K562 (cell line): Measurements from ENCODE around the gene CRYAB. TPM values are rescaled to one million over a fixed set of nuclear protein-coding genes. Genes with fewer than 3 reads are reported as not detected.
A peak's percentile ranks its signal among the peaks of the same experiment; 100 is the strongest.

Source experiments
- GABPA ChIP-seq: fragments of 200-800 bp; sonication (Bioruptor generic); conservative IDR thresholded peaks from 2 replicates; pipeline ENCODE4 v1.6.1; 2016; ENCODE audit warnings: low read depth, missing genetic modification characterization, missing compliant biosample characterization
- LCOR ChIP-seq: sonication (generic); formaldehyde crosslinking; IDR thresholded peaks from 2 replicates; pipeline ENCODE4 v1.8.0; 2022; ENCODE audit warnings: mild to moderate bottlenecking, missing genetic modification reagents
- PML ChIP-seq: IDR thresholded peaks from 2 replicates; pipeline ENCODE4 v1.6.1; 2012; ENCODE audit warnings: low read length, inconsistent platforms
- POLR2AphosphoS5 ChIP-seq: IDR thresholded peaks from 2 replicates; pipeline ENCODE4 v1.6.1; 2011; ENCODE audit warnings: mild to moderate bottlenecking, low read depth, low read length, moderate library complexity; ENCODE audit not compliant: control insufficient read depth, insufficient read depth
- polyA plus RNA-seq, 8 experiments: library from polyadenylated mRNA; depleted of rRNA in 4 of 8; stranded (reverse) in 5 of 8; unstranded in 3 of 8; fragments of >200 nt; fragmentation: Nextera tagmentation in 2 of 8; fragmentation: Illumina TruSeq in 1 of 8; extraction: Ambion mirVana in 2 of 8; extraction: Trizol in 1 of 8; gene quantifications; 2 replicates each; pipeline versions ENCODE4 v1.2.1 to v1.2.3, GENCODE V29; 2011 to 2014; ENCODE audit warnings: inconsistent platforms in 1 of 8, missing spikeins in 1 of 8
- total RNA-seq, 7 experiments: library from RNA; depleted of rRNA in 6 of 7; stranded (reverse); fragments of >200 nt in 6 of 7; fragmentation: Illumina TruSeq in 2 of 7; extraction: Trizol in 2 of 7; gene quantifications; 2 replicates each; pipeline versions ENCODE4 v1.2.1 to v1.2.3, GENCODE V29; 2011 to 2021; ENCODE audit warnings: low replicate concordance in 1 of 7
- TF ChIP-seq, protein P1 (sequence below): fragments of 200-600 bp; sonication (generic); IDR thresholded peaks from one replicate; pipeline ENCODE4 v1.6.1; 2012; ENCODE audit warnings: mild to moderate bottlenecking, low read depth, low read length, inconsistent platforms
- TF ChIP-seq, protein P2 (sequence below): sonication (generic); formaldehyde crosslinking; IDR thresholded peaks from 2 replicates; pipeline ENCODE4 v1.8.0; 2022; ENCODE audit warnings: mild to moderate bottlenecking, missing genetic modification reagents, borderline replicate concordance
- TF ChIP-seq, protein P3 (sequence below): fragments of 450-650 bp; IDR thresholded peaks from 2 replicates; pipeline ENCODE4 v1.6.1; 2016; ENCODE audit warnings: antibody characterized with exemption
- TF ChIP-seq, protein P4 (sequence below): fragments of 450-650 bp; IDR thresholded peaks from 2 replicates; pipeline ENCODE4 v1.6.1; 2016; ENCODE audit warnings: borderline replicate concordance

Gene CRYAB
- total and polyA plus RNA-seq, 9 of the 15 experiments (the other 6 are each of a cell fraction or from before 2014, with no cell fraction given) = 0.83 to 7.5 (median 3.6) TPM

DNA sequence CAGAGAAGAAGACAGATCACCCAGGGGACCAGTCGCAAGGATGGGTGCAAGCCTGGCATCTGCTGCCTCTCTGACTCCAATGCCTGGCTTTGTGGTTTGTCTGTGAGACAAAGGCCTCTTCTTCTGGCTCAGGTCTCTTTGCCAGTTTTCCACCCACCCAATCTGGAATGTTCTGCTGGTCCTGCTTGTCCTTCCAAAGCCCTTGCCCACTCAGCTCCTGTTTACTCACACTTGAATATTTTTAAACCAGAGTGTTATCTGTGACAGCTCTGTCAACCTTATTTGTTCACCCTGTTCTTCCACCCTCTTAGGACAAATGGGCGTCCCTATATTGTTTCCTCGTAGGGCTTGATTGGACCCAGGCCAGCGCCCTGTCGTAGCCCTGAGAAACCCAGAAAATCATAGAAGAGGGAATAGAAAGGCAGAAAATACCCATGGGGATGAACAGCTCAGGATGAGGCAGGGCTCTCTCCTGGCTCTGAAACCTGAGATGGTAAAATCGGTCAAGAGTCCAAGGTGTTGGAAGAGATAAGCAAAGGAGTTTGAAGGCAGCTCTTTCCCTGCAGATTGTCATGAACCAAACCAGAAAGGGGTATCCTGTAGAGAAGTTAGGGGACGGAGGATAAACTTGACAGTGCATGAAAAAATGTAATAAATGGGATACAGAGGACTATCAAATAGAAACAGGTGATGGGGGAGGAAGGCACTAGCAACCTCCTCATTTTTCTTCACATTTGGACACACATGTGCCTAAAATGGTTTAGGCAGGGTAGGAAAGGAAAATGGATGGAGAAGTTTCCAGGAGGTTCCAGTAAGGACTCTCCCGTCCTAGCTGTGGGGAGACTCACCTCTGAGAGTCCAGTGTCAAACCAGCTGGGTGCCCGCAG is 651 bp downstream of the CRYAB start (continued):
- TF ChIP-seq, protein P1, sequence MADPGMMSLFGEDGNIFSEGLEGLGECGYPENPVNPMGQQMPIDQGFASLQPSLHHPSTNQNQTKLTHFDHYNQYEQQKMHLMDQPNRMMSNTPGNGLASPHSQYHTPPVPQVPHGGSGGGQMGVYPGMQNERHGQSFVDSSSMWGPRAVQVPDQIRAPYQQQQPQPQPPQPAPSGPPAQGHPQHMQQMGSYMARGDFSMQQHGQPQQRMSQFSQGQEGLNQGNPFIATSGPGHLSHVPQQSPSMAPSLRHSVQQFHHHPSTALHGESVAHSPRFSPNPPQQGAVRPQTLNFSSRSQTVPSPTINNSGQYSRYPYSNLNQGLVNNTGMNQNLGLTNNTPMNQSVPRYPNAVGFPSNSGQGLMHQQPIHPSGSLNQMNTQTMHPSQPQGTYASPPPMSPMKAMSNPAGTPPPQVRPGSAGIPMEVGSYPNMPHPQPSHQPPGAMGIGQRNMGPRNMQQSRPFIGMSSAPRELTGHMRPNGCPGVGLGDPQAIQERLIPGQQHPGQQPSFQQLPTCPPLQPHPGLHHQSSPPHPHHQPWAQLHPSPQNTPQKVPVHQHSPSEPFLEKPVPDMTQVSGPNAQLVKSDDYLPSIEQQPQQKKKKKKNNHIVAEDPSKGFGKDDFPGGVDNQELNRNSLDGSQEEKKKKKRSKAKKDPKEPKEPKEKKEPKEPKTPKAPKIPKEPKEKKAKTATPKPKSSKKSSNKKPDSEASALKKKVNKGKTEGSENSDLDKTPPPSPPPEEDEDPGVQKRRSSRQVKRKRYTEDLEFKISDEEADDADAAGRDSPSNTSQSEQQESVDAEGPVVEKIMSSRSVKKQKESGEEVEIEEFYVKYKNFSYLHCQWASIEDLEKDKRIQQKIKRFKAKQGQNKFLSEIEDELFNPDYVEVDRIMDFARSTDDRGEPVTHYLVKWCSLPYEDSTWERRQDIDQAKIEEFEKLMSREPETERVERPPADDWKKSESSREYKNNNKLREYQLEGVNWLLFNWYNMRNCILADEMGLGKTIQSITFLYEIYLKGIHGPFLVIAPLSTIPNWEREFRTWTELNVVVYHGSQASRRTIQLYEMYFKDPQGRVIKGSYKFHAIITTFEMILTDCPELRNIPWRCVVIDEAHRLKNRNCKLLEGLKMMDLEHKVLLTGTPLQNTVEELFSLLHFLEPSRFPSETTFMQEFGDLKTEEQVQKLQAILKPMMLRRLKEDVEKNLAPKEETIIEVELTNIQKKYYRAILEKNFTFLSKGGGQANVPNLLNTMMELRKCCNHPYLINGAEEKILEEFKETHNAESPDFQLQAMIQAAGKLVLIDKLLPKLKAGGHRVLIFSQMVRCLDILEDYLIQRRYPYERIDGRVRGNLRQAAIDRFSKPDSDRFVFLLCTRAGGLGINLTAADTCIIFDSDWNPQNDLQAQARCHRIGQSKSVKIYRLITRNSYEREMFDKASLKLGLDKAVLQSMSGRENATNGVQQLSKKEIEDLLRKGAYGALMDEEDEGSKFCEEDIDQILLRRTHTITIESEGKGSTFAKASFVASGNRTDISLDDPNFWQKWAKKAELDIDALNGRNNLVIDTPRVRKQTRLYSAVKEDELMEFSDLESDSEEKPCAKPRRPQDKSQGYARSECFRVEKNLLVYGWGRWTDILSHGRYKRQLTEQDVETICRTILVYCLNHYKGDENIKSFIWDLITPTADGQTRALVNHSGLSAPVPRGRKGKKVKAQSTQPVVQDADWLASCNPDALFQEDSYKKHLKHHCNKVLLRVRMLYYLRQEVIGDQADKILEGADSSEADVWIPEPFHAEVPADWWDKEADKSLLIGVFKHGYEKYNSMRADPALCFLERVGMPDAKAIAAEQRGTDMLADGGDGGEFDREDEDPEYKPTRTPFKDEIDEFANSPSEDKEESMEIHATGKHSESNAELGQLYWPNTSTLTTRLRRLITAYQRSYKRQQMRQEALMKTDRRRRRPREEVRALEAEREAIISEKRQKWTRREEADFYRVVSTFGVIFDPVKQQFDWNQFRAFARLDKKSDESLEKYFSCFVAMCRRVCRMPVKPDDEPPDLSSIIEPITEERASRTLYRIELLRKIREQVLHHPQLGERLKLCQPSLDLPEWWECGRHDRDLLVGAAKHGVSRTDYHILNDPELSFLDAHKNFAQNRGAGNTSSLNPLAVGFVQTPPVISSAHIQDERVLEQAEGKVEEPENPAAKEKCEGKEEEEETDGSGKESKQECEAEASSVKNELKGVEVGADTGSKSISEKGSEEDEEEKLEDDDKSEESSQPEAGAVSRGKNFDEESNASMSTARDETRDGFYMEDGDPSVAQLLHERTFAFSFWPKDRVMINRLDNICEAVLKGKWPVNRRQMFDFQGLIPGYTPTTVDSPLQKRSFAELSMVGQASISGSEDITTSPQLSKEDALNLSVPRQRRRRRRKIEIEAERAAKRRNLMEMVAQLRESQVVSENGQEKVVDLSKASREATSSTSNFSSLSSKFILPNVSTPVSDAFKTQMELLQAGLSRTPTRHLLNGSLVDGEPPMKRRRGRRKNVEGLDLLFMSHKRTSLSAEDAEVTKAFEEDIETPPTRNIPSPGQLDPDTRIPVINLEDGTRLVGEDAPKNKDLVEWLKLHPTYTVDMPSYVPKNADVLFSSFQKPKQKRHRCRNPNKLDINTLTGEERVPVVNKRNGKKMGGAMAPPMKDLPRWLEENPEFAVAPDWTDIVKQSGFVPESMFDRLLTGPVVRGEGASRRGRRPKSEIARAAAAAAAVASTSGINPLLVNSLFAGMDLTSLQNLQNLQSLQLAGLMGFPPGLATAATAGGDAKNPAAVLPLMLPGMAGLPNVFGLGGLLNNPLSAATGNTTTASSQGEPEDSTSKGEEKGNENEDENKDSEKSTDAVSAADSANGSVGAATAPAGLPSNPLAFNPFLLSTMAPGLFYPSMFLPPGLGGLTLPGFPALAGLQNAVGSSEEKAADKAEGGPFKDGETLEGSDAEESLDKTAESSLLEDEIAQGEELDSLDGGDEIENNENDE = no peak
- TF ChIP-seq, protein P2, sequence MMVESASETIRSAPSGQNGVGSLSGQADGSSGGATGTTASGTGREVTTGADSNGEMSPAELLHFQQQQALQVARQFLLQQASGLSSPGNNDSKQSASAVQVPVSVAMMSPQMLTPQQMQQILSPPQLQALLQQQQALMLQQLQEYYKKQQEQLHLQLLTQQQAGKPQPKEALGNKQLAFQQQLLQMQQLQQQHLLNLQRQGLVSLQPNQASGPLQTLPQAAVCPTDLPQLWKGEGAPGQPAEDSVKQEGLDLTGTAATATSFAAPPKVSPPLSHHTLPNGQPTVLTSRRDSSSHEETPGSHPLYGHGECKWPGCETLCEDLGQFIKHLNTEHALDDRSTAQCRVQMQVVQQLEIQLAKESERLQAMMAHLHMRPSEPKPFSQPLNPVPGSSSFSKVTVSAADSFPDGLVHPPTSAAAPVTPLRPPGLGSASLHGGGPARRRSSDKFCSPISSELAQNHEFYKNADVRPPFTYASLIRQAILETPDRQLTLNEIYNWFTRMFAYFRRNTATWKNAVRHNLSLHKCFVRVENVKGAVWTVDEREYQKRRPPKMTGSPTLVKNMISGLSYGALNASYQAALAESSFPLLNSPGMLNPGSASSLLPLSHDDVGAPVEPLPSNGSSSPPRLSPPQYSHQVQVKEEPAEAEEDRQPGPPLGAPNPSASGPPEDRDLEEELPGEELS = 0 out of 2 replicates have a peak, but pooled peaks have one; percentile 24
- TF ChIP-seq GABPA (tag) (no peak), LCOR (0 out of 2 replicates have a peak, but pooled peaks have one; percentile 47), PML (peak; percentile 74), POLR2AphosphoS5 (peak; percentile 81)
- TF ChIP-seq, protein P3, sequence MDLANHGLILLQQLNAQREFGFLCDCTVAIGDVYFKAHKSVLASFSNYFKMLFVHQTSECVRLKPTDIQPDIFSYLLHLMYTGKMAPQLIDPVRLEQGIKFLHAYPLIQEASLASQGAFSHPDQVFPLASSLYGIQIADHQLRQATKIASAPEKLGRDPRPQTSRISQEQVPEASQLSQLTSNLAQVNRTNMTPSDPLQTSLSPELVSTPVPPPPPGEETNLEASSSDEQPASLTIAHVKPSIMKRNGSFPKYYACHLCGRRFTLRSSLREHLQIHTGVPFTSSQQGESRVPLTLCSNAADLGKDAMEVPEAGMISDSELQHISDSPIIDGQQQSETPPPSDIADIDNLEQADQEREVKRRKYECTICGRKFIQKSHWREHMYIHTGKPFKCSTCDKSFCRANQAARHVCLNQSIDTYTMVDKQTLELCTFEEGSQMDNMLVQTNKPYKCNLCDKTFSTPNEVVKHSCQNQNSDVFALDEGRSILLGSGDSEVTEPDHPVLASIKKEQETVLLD = 0 out of 2 replicates have a peak, but pooled peaks have one; percentile 43
- TF ChIP-seq, protein P4, sequence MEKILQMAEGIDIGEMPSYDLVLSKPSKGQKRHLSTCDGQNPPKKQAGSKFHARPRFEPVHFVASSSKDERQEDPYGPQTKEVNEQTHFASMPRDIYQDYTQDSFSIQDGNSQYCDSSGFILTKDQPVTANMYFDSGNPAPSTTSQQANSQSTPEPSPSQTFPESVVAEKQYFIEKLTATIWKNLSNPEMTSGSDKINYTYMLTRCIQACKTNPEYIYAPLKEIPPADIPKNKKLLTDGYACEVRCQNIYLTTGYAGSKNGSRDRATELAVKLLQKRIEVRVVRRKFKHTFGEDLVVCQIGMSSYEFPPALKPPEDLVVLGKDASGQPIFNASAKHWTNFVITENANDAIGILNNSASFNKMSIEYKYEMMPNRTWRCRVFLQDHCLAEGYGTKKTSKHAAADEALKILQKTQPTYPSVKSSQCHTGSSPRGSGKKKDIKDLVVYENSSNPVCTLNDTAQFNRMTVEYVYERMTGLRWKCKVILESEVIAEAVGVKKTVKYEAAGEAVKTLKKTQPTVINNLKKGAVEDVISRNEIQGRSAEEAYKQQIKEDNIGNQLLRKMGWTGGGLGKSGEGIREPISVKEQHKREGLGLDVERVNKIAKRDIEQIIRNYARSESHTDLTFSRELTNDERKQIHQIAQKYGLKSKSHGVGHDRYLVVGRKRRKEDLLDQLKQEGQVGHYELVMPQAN = peak; percentile 26; the same call in 1 of the 2 replicates
